ENCODE data around the gene MRPL34. TPM values are rescaled to one million over a fixed set of nuclear protein-coding genes. Genes with fewer than 3 reads are reported as not detected.

The MRPL34 gene
- total and polyA plus RNA-seq, 4 donors = 23.3 to 301 (median 140) TPM

- Histone ChIP-seq H3K9me3 (ENCODE audit: control insufficient read depth in 4 of 4, low read length in 3 of 4) (no peaks in the 10 kb centered on the region), H3K27me3 (ENCODE audit: control insufficient read depth in 4 of 4, insufficient read depth in 4 of 4, low read length in 3 of 4) (no peaks in the 10 kb centered on the region), H3K36me3 (ENCODE audit: control insufficient read depth in 4 of 4, insufficient read depth in 3 of 4, low read depth in 1 of 4, low read length in 3 of 4) (no peaks in the 10 kb centered on the region), H3K4me1 (ENCODE audit: control insufficient read depth in 4 of 4, insufficient read depth in 4 of 4, low read length in 3 of 4) (peaks cover 14 to 25% (median 18%) of the 10 kb centered on the region in 4 donors), H3K9ac (ENCODE audit: low read depth in 1 of 2, low read length in 2 of 2) (no peak overlapping the region), H3K4me3 (ENCODE audit: low read depth in 1 of 3, low read length in 3 of 3) (no peak overlapping the region), H3K27ac (ENCODE audit: low read depth in 1 of 2, low read length in 2 of 2) (no peak overlapping the region)
- TF ChIP-seq TAF1 (conservative IDR thresholded peaks at IDR 0.05) (no peak), ZBTB33 (IDR thresholded peaks at IDR 0.05) (no peak), RXRA (IDR thresholded peaks at IDR 0.05) (no peak), SP1 (IDR thresholded peaks at IDR 0.05) (no peak), JUND (IDR thresholded peaks at IDR 0.05) (no peak), RAD21 (IDR thresholded peaks at IDR 0.05) (no peak), NR2F2 (IDR thresholded peaks at IDR 0.05) (no peak), HNF4G (IDR thresholded peaks at IDR 0.05) (no peak), MAX (IDR thresholded peaks at IDR 0.05) (no peak), GABPA (IDR thresholded peaks at IDR 0.05 in 1 of 2, conservative IDR thresholded peaks at IDR 0.05 in 1 of 2) (no peak), YY1 (IDR thresholded peaks at IDR 0.05) (no peak), CTCF (IDR thresholded peaks at IDR 0.05; ENCODE audit: low read depth, low read length, missing input control) (no peak), ATF3 (IDR thresholded peaks at IDR 0.05) (no peak), REST (IDR thresholded peaks at IDR 0.05) (no peak), FOXA1 (IDR thresholded peaks at IDR 0.05) (no peak)
- no peak for DNase-seq (ENCODE audit: low spot score)
- 90% methylated on average over 13 of the region's 13 CpGs for WGBS
These were observed 25.4 kb downstream of the MRPL34 start for GRCh38 chr19:17331045-17331558.

DNA sequence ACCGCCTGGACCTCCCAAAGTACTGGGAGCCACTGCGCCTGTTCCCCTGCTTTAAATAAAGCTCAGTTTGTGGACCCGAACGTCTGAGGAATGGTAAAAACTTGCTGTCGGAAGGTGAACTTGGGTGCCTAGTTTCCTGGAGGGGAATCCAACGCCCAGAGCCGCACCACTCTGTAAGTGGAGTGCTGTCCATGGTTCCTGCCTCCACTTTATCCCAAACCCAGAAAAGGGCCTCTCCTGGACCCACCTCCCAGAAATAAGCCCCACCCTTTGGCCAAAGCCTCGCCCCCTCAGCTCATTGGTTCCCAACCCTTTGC, 26.6 kb downstream of the MRPL34 start:
- Histone ChIP-seq H3K9me3 (ENCODE audit: control insufficient read depth in 4 of 4, low read length in 3 of 4) (no peaks in the 10 kb centered on the region), H3K36me3 (ENCODE audit: control insufficient read depth in 4 of 4, insufficient read depth in 3 of 4, low read depth in 1 of 4, low read length in 3 of 4) (no peaks in the 10 kb centered on the region), H3K27ac (ENCODE audit: low read depth in 1 of 2, low read length in 2 of 2) (no peak overlapping the region), H3K4me1 (ENCODE audit: control insufficient read depth in 4 of 4, insufficient read depth in 4 of 4, low read length in 3 of 4) (peaks cover 10 to 23% (median 18%) of the 10 kb centered on the region in 4 donors), H3K4me3 (ENCODE audit: low read depth in 1 of 3, low read length in 3 of 3) (no peak overlapping the region), H3K9ac (ENCODE audit: low read depth in 1 of 2, low read length in 2 of 2) (no peak overlapping the region), H3K27me3 (ENCODE audit: control insufficient read depth in 4 of 4, insufficient read depth in 4 of 4, low read length in 3 of 4) (no peaks in the 10 kb centered on the region)
- DNase-seq (ENCODE audit: low spot score) = no peak
- WGBS = 95% methylated on average over 8 of the region's 8 CpGs
- TF ChIP-seq HNF4A (conservative IDR thresholded peaks at IDR 0.05) = no peak
- no peak for TF ChIP-seq ATF3 (IDR thresholded peaks at IDR 0.05)
- TF ChIP-seq NR2F2 (IDR thresholded peaks at IDR 0.05) = no peak
- no peak for TF ChIP-seq ZBTB33 (IDR thresholded peaks at IDR 0.05)
- no peak for TF ChIP-seq GABPA (IDR thresholded peaks at IDR 0.05 in 1 of 2, conservative IDR thresholded peaks at IDR 0.05 in 1 of 2)
- no peak for TF ChIP-seq REST (IDR thresholded peaks at IDR 0.05)
- TF ChIP-seq TAF1 (conservative IDR thresholded peaks at IDR 0.05) = no peak
- no peak for TF ChIP-seq MAX (IDR thresholded peaks at IDR 0.05)
- TF ChIP-seq FOXA2 (IDR thresholded peaks at IDR 0.05) = no peak
- TF ChIP-seq EGR1 (IDR thresholded peaks at IDR 0.05; ENCODE audit: low read depth in 2 of 2) = no peak
